Right ventricle myocardium inferior (tissue), 1 donor: ENCODE results near the gene KHSRP. TPM values are rescaled to one million over a fixed set of nuclear protein-coding genes. Genes with fewer than 3 reads are reported as not detected.
A peak's percentile ranks its signal among the peaks of the same experiment; 100 is the strongest.
"Not testable (repeated sequence)": the region's sequence is repeated elsewhere in the genome, so short reads cannot be mapped to it uniquely, and the experiment has no call there.

Source experiments
- ATAC-seq: fragments of 200-7000 bp; cut with Tn5 transposase; one replicate; pipeline ENCODE4 v1.9.1; 2020; ENCODE audit warnings: mild to moderate bottlenecking, moderate library complexity
- DNase-seq: peaks from one replicate; pipeline ENCODE4 v3.0.0; 2021; ENCODE audit errors: missing footprints
- intact Hi-C: fragments of 100-400 bp; cut with DNase I; formaldehyde crosslinking; loops from one replicate; pipeline ENCODE4 v1.11.0; 2022
- total RNA-seq: library from RNA; stranded (reverse); fragmentation: NEBNext Ultra II Directional; extraction: Animal tissue kit (Norgen Biotek cat#: 25700); gene quantifications from one replicate; pipeline ENCODE4 v1.2.1, GENCODE V29; 2021
- donor health status: DM: no; HTN: yes; CAD: no; lungs with severe emphysema.

The KHSRP gene
- total RNA-seq, 1 donor from 2014 or later: 87.9 TPM

DNA sequence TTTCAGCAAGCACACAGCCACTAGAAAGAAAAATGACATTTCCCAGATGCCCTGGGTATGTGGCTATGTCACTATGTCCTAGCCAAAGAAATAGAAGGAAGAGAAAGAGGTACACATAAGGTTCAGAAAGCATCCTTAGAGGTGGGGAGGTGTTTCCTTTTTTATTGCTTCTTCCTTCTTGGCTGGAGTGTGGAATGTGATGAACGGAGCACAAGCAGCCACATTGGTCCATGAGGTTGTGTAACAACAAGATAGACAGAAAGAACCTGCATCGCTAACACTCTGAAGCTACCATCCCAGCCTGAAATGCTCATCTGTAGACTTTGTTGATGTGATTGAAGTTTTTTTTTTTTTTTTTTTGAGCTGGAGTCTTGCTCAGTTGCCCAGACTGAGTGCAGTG, 28.3 kb upstream of the KHSRP start:
- intact Hi-C loops: no loop called here
- DNase-seq (no peak), ATAC-seq (no peak)

DNA sequence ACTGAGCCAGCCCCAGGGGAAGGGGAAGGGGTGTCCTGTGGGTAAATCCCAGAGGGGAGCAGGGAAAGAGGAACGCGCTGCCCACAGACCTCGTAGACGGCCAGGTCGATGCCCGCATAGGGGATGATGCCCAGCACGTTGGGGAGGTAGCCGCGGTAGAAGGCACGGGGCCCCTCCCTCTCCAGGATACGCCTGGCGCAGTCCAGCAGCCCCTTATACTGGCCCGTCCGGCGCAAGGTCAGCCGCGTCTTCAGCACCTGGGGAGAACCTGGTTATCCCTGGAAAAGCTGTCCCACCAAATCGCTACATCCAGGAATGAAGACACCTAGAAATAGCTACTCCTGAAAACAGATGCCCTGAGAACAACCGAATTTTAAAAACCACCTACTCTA, 27.6 kb upstream of the KHSRP start:
- no peak for ATAC-seq
- DNase-seq: no peak
- intact Hi-C loops: no loop called here

DNA sequence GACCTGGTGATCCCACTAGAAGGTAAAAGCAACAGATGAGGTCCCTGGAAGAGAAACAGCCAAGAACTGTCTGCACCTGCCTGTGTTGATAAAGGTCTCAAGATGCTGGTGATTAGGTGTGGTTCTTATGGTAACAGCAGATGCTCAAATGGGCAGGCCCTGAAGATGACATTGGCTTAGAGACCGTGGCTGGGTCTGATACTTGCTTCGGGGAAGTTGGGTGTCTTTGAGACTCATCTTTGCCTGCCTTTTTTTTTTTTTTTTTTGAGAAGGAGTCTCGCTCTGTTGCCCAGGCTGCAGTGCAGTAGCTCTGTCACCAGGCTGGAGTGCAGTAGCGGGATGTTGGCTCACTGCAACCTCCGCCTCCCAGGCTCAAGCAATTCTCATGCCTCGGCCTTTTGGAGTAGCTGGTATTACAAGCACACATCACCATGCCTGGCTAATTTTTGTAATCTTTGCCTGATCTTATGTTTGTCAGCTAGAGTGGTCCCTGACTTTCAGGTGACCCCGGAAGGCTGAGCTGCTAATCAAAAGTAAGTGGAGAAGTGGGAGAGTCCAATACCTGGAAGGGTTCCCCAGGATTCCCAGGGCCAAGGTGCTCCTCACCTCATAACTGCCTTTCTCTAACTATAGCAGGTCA, 27.1 kb upstream of the KHSRP start:
- no peak for ATAC-seq
- intact Hi-C loops: no loop called here
- no peak for DNase-seq

DNA sequence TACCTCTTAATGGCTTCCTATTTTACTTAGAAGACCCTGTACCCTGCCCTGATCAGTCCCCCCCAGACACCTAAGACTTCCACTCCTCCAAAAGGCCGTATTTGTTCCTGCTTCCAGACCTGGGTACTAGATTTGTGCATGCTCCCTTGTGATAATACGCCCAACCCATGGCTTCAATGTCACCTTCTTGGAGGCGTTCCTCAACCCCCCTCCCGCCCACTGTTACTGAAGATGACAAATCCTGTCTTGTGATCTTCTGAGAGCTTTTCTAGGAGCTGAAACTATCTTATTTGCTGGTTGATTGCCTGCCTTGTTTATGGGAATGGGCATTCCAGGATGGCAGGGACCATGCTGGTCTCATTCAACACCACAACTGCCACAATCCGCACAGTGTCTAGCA, 25.6 kb upstream of the KHSRP start:
- no peak for DNase-seq
- no peak for ATAC-seq
- intact Hi-C loops: no loop called here

DNA sequence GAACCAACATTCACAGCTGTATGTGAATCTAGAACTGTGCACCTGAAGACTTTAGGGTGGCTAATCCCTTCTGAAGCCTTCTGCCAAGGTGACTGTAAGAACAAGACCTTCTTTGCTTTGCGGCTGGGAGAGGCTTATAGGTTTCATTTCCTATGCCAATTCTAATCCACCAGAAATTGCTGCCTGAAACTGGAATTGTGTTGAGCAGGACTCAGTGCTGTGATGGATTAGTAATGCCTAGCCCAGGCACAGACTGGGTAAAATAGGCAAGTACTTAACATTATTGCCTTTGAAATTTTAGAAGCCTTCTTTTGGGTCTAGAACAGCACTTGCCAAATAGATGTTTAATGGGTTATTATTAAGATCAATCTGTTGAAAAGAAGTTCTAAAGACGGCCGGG, 23.4 kb upstream of the KHSRP start:
- DNase-seq (no peak), ATAC-seq (no peak)
- intact Hi-C loops: no loop called here

DNA sequence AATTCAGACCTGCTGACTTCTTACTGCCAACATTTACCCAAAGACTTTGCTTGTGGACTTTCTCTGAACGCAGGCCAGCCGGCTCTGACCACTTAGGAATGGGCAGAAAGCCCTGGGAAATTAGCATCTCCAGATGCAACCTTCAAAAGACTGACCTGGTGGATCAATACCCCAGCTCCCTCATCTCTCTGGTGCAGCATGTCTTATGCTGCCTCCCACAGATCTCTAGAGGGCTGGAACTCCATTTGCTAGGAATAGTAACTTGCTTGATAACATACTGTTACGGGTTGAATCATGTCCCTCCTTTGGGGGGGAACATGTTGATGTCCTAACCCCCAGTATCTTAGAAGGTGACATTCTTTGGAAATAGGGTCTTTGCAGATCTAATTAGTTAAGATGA, 21.8 kb upstream of the KHSRP start:
- intact Hi-C loops: no loop called here
- no peak for ATAC-seq
- DNase-seq: no peak

DNA sequence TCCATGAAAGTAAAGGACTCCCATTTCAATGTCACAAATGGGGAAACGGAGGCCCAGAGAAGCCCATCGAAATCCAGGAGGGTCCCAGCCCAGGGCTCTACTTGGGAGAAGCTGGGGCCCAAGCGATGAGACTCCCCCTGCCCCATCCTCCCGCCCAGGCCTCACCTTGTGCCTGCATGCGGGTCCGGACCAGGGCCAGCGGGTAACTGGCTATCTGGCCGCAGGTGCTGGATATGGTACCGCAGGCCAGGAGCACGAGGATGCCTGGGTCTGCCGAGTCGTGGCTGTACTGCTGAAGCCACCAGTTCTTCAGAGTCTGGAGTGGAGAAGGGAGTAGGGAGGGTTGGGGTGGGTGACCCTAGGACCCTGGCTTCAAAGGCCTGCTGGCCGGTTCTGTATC, 19.4 kb upstream of the KHSRP start:
- DNase-seq (no peak), ATAC-seq (no peak)
- intact Hi-C loops: no loop called here

DNA sequence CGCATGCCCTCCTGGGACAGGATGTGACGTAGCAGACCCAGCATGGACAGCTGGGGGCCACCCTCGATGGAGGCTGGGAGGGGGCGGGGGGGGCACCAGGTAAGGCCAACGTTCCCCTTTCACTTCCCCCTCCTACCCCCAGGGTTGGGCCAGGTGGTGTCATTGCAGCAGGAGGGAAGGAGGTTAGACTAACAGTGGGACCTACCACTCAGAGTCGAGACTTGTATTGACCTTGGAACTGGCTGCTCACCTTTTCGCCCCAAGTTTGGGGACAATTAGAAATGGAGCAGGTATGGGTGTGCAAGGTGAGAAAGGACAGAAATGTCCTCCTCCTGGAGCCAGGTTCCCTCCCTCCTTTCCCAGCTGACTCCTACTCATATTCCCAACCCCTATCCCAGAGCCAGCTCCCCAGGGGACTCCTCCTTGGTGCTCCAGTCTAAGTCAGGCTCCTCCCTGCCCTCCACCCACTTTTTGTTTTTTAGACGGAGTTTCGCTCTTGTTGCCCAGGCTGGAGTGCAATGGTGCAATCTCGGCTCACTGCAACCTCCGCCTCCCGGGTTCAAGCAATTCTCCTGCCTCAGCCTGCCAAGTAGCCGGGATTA, 17.6 kb upstream of the KHSRP start:
- intact Hi-C loops: no loop called here
- DNase-seq: no peak
- ATAC-seq: no peak

DNA sequence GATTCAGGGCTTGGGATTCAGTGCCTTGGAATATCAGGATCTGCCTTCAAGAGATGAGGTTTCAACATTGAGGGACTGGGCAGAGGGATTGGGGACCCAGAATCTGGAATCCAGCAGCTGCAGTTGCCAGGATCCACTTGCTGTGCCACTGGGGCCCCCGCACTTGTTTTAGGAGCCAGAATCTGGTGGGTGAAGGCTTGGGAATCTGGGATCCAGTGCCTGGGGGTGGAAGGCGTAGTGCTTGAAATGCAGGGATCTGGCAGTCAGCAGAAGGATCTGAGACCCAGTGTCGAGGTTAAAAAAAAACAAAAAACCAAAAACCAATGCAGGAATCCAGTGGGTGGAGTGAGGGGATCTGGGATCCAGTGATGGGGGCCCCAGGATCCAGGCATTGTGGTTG, 16.3 kb upstream of the KHSRP start:
- DNase-seq (no peak), ATAC-seq (no peak)
- intact Hi-C loops: no loop called here

DNA sequence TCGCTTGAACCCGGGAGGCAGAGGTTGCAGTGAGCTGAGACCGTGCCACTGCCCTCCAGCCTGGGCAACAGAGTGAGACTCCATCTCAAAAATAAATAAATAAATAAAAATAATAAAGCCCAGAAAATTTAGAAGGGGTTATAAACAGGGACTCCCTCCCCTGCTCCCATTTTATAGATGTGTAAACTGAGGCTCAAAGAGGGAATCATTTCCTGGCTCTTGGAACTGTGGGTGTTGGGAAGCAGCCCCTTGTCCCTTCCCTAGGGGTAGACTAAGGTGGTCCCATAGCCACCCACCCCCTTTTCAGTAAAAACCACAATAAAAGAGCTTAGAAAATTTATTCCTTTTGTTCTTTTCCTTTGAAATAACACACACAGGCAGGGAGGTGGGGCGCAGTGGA, 15.1 kb upstream of the KHSRP start:
- DNase-seq (no peak), ATAC-seq (no peak)
- intact Hi-C loops: no loop called here

DNA sequence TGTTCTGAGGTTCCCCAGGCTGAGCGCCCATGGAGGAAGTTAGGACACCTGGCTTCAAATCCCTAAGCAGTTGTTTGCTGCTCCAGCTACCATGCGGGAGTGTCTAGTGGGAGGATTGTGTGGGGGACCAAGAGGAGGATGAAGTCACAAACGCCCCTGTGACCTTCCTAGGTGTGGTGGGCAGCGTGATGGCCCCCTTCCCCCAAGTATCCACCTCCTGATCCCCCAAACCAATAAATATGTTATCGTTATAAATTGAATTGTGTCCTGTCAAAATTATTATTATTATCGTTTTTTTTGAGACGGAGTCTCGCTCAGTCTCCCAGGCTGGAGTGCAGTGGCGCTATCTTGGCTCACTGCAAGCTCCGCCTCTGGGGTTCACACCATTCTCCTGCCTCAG, 9.1 kb upstream of the KHSRP start, which contains the start of gene SLC25A41:
Gene SLC25A41, minus strand, starts transcription at position 101 of the 400 bp plus-strand sequence. Its CDS starts 70 bp downstream, at position 31.
- DNase-seq (no peak), ATAC-seq (no peak)
- intact Hi-C loops: no loop called here

DNA sequence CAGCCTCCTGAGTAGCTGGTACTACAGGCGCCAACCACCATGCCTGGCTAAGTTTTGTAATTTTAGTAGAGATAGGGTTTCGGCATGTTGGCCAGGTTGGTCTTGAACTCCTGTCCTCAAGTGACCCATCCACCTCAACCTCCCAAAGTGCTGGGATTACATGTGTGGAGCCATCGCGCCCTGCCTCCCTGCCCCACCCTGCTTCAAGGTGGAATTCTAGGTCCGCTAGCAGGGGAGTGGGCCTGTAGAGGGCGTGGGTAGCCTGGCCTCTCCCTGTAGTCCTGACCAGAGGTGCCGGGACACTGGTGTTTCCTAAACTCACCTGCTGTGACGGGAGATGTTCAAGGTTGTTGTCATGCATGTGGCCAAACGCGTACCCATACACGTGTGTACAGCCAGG, 8.6 kb upstream of the KHSRP start:
- ATAC-seq: no peak
- intact Hi-C loops: no loop called here
- DNase-seq: no peak

DNA sequence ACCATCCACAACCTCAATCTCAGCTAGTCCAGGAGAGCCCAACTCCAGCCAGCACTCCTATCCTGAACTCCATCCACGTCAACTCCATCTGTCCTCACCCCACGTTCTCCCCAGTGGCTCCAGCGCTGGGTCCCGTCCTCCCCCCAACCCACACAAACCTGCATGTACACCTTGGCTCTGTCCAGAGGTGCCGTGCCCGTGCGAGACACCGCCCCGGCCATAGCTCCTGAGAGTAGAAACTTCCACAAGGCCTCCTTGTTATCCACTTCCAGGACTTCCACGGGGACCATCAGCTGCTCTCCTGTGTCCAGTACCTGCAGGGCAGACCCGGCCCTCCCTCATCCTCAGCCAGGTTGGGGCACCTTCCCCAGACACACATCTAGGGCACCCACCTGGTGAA, 7.3 kb upstream of the KHSRP start:
- intact Hi-C loops: no loop called here
- no peak for ATAC-seq
- no peak for DNase-seq

DNA sequence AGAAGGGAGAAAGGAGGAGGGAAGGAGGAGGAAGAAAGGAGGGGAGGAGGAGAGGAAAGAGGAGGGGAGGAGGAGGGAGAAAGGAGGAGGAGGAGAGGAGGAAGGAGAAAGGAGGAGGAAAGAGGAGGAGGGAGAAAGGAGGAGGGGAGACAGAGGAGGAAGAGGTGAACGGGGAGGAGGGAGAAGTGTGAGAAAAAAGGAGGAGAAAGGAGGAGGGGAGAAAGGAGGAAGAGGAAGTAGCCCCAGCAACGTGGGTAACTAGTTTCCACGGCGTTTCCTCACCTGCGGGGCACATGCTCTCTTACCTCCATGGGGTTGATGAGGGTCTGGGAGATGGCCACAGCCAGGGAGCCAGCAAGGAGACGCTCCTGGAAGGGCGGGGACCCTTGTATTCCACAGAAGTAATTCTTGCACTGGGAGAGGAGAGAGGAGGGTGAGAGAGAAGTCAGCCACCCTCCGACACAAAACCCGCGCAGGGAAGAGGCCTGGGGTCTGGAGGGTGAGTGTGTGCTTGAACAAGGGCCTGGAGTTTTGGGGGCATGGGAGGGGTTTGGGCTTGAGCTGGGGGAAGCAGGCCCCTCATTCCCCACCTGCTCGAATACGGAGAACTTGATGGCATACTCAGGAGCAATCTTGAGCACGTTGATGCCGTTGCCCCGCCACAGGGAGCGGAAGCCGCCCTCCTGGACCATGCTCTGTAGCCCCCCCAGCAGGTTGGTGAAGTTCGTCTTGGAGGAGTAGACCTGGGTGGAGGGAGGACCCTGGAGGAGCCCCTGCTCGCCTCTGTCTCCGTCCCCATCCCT, 5.0 kb upstream of the KHSRP start:
- intact Hi-C loops: no loop called here
- ATAC-seq (no peak), DNase-seq (no peak)

DNA sequence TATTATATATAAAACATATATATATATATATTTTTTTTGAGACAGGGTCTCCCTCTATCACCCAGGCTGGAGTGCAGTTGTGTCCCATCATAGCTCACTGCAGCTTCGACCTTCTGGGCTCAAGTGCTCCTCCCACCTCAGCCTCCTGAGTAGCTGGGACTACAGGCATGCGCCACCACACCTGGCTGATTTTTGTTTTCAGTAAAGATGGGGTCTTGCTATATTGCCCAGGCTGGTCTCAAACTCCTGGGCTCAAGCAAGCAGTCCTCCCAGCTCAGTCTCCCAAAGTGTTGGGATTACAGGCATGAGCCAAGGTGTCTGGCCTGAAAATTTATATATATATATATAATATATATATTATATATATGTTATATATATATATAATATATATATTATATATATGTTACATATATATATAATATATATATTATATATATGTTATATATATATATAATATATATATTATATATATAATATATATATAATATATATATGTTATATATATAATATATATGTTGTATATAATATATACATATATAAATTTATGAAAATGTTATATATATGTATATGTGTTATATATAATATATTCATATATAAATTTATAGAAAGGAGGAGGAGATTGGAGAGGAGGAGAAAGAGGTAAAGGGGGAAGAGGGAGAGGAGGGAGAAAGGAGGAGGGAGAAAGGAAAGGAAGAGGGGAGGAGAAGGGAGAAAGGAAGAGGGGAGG, 4.2 kb upstream of the KHSRP start:
- intact Hi-C loops, DNase-seq, ATAC-seq: not testable (repeated sequence)

DNA sequence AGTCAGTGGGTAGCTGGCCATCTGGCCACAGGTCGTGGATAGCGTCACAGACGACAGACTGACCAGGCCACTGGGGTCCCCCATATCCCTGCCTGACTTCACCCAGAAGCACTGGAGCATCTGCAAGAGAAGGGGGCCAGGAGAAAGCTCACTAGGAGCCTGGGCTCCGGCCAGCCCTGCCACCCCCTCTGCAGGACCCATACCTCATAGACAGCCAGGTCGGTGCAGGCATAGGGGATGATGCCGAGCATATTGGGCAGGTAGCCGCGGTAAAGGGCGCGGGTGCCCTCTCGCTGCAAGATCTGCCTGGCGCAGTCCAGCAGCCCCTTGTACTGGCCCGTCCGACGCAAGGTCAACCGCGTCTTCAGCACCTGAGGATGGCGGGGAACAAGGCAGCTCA, 2.5 kb upstream of the KHSRP start:
- intact Hi-C loops: no loop called here

DNA sequence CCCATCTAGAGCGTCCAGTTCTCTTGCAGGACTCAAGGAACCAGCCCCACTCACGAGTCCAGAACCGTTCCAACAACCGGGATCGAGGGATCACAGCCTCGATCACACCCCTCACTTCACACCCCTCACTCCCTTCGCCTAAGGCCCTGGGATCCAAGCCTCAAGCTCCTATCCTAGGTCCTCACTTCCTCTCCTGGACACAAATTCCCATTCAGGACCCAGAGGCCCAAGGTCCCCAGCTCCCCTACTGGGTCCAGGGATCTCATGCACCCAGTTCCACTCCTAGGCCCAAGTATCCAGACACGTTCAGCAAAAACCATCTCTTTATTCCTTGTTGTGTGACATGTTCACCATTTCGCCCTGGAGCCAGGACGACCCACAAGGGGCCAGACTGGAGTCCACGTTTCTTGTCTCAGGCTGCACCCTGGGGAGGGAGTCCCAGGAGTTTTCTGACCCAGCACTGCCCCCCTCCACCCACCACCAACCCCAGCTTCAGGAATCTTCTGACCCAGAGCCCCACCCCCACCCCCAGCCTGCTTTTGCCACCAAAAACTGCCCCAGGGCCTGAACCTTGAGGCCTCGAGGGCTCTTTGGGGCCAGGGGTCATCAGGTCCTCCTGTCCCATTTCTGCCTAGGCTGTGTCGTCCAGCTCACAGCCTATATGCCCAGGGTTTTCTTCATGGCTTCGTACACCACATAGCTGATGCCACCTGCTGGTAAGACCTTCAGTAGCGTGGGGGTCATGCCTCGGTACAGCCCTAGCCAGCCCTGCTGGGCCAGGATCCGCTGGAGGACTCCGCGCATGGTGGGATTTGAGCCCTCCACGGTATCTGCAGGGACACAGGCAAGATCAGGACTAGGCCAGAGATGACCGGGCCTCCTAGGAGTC, 1.4 kb upstream of the KHSRP start:
- DNase-seq (peak; percentile 60), ATAC-seq (no peak)
- intact Hi-C loops: loop anchor here (1.0 kb wide), 2 partner anchors 34 to 53 kb away; no protein-coding TSS in a partner anchor

More for the DNA sequence above, 2.5 kb upstream of the KHSRP start:
- DNase-seq (peak; percentile 30), ATAC-seq (no peak)

DNA sequence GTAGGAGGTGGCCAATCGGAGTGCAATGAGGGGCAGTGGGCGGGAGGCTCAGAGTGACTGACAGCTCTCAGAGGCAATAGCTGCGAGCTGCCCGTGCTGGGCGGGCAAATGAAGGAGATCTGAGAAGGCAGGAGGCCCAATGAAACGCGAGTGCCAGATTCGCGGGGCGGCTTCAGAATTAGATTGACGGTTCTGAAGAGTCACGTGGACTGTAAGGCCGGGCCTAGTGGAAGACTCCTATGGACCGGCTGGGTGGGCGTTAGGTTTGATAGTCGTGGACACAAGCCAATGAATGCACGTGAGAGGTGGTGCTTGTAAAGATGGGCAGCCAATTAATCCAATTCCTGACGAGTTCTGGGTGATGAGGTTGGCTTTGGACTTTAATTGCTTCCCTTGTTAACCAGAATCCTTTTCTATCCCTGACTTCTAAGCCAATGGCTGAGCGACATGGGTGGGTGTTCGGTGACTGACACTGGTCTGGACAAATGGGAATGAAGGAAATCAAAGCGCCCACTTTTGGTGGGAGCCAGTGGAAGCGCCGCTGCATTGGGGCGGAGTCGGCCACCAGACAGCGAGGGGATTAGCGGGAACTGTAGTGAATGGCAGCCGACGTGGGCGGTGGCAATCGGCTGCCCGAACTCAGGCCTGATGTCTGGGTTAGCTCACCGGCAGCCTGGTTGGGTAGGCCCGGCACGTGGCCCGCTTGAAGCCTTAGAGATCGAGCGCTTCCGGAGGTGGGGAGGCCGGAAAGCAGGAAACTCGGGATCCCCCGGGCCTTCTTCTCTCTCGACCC, 524 bp upstream of the KHSRP start:
- peak; percentile 99 for DNase-seq
- peak; percentile 95 for ATAC-seq
- intact Hi-C loops: loop anchor here (1.0 kb wide), 2 partner anchors 35 to 52 kb away; no protein-coding TSS in a partner anchor
